H1 (cell line): ENCODE data around the gene METTL18. TPM values are rescaled to one million over a fixed set of nuclear protein-coding genes. Genes with fewer than 3 reads are reported as not detected.

Experiments used
- CTCF ChIA-PET: fragments of 300-600 bp; sonication (Branson Sonifier 250); formaldehyde crosslinking; loops from one replicate; lab custom pipeline; 2021; ENCODE audit not compliant: partially characterized antibody; lab: Charles Lee
- POLR2A ChIA-PET: fragments of 300-600 bp; sonication (Branson Sonifier 250); formaldehyde crosslinking; loops from one replicate; lab custom pipeline; 2021; ENCODE audit warnings: inconsistent platforms; ENCODE audit not compliant: partially characterized antibody; lab: Charles Lee
- DNase-seq, 2 experiments: peaks; one replicate each; pipeline versions ENCODE4 v3.0.0 to v3.0.0-alpha.2; 2010 to 2022; ENCODE audit warnings: low spot score in 2 of 2, low read depth in 1 of 2, mixed read lengths in 1 of 2
- FAIRE-seq: peaks from 2 replicates; lab custom pipeline; 2011; peaks lifted over from hg19 to GRCh38; lab: Jason Lieb, UNC
- H2AFZ ChIP-seq: 2 replicates; pipeline ENCODE4 v1.8.1; 2012; ENCODE audit warnings: low read length, inconsistent platforms
- H2AK5ac ChIP-seq: 2 replicates; pipeline ENCODE4 v1.6.1; 2013; ENCODE audit warnings: low read depth, low read length
- H2BK120ac ChIP-seq: replicated peaks from 2 replicates; pipeline ENCODE3; 2013; ENCODE audit warnings: low read depth, low read length, inconsistent platforms
- H2BK12ac ChIP-seq: 2 replicates; pipeline ENCODE4 v1.6.1; 2013; ENCODE audit warnings: low read depth, low read length
- H2BK15ac ChIP-seq: 2 replicates; pipeline ENCODE4 v1.6.1; 2013; ENCODE audit warnings: low read length
- H2BK20ac ChIP-seq: 2 replicates; pipeline ENCODE4 v1.6.1; 2013; ENCODE audit warnings: low read length
- H2BK5ac ChIP-seq: 2 replicates; pipeline ENCODE4 v1.6.1; 2013; ENCODE audit warnings: low read depth, low read length
- H3K14ac ChIP-seq: 2 replicates; pipeline ENCODE4 v1.6.1; 2013; ENCODE audit warnings: inconsistent platforms; ENCODE audit not compliant: insufficient read length
- H3K18ac ChIP-seq: 2 replicates; pipeline ENCODE4 v1.6.1; 2013; ENCODE audit warnings: low read length; ENCODE audit errors: extremely low read depth
- H3K23ac ChIP-seq: 2 replicates; pipeline ENCODE4 v1.6.1; 2013; ENCODE audit warnings: inconsistent platforms; ENCODE audit not compliant: insufficient read length
- H3K23me2 ChIP-seq: 2 replicates; pipeline ENCODE4 v1.6.1; 2013; ENCODE audit warnings: low read depth, low read length
- H3K27ac ChIP-seq: 2 replicates; pipeline ENCODE4 v1.6.1; 2011; ENCODE audit warnings: low read depth, low read length, inconsistent platforms
- H3K27me3 ChIP-seq, 4 experiments: replicated peaks in 1 of 4; 1 replicate in 1 of 4; 2 replicates in 3 of 4; pipeline versions ENCODE4 v1.6.1 to v1.8.1; 2011 to 2013; ENCODE audit warnings: low read length in 3 of 4, mild to moderate bottlenecking in 3 of 4, inconsistent platforms in 2 of 4, mixed read lengths in 2 of 4, moderate library complexity in 1 of 4; ENCODE audit not compliant: control insufficient read depth in 3 of 4, insufficient read depth in 3 of 4; ENCODE audit errors: extremely low read depth in 1 of 4
- H3K36me3 ChIP-seq, 4 experiments: 2 replicates each; pipeline versions ENCODE4 v1.6.1 to v1.8.1; 2011 to 2013; ENCODE audit warnings: mild to moderate bottlenecking in 4 of 4, low read length in 3 of 4, moderate library complexity in 2 of 4, control low read depth in 1 of 4, inconsistent platforms in 1 of 4; ENCODE audit not compliant: insufficient read depth in 4 of 4, control insufficient read depth in 2 of 4
- H3K4ac ChIP-seq: replicated peaks from 2 replicates; pipeline ENCODE3; 2013; ENCODE audit warnings: low read length, low read depth, mixed read lengths, inconsistent platforms; ENCODE audit not compliant: insufficient read length
- H3K4me1 ChIP-seq, 4 experiments: replicated peaks in 1 of 4; 1 replicate in 1 of 4; 2 replicates in 3 of 4; pipeline versions ENCODE4 v1.6.1 to v1.8.1; 2011 to 2013; ENCODE audit warnings: low read length in 3 of 4, inconsistent platforms in 2 of 4, mixed read lengths in 1 of 4; ENCODE audit not compliant: insufficient read depth in 4 of 4, control insufficient read depth in 3 of 4
- H3K4me2 ChIP-seq, 2 experiments: 2 replicates each; pipeline versions ENCODE4 v1.6.1 to v1.8.1; 2011 to 2013; ENCODE audit warnings: low read depth in 2 of 2, low read length in 2 of 2, control low read depth in 1 of 2, inconsistent platforms in 1 of 2, mild to moderate bottlenecking in 1 of 2; ENCODE audit not compliant: insufficient read depth in 1 of 2
- H3K4me3 ChIP-seq, 4 experiments: fragments of 200-600, 300-600 bp in 1 of 4; sonication (generic), shearing (Covaris generic), sonication (Bioruptor Twin) in 1 of 4; 2 replicates each; pipeline versions ENCODE4 v1.5.1 to v1.8.1; 2011 to 2016; ENCODE audit warnings: low read length in 4 of 4, low read depth in 3 of 4, control low read depth in 2 of 4, inconsistent platforms in 2 of 4, mild to moderate bottlenecking in 2 of 4, mixed read lengths in 1 of 4, moderate library complexity in 1 of 4; ENCODE audit not compliant: insufficient read depth in 2 of 4; ENCODE audit errors: extremely low read depth in 1 of 4
- H3K56ac ChIP-seq: replicated peaks from 2 replicates; pipeline ENCODE3; 2013; ENCODE audit warnings: low read depth, mild to moderate bottlenecking, mixed read lengths, low read length, inconsistent platforms; ENCODE audit not compliant: insufficient read length
- H3K79me1 ChIP-seq: 2 replicates; pipeline ENCODE4 v1.6.1; 2013; ENCODE audit warnings: low read depth, low read length, control low read depth
- H3K79me2 ChIP-seq, 2 experiments: 2 replicates each; pipeline versions ENCODE4 v1.6.1 to v1.8.1; 2012 to 2013; ENCODE audit warnings: low read length in 2 of 2, mild to moderate bottlenecking in 2 of 2, inconsistent platforms in 1 of 2; ENCODE audit not compliant: insufficient read depth in 2 of 2, control insufficient read depth in 1 of 2
- H3K9ac ChIP-seq, 4 experiments: replicated peaks in 1 of 4; 1 replicate in 1 of 4; 2 replicates in 3 of 4; pipeline versions ENCODE4 v1.6.1 to v1.8.1; 2011 to 2013; ENCODE audit warnings: low read depth in 3 of 4, low read length in 3 of 4, control low read depth in 2 of 4, mild to moderate bottlenecking in 2 of 4, moderate library complexity in 2 of 4, inconsistent platforms in 1 of 4; ENCODE audit errors: extremely low read depth in 1 of 4
- H3K9me3 ChIP-seq, 2 experiments: 2 replicates each; pipeline versions ENCODE4 v1.6.1 to v1.8.1; 2012 to 2013; ENCODE audit warnings: mild to moderate bottlenecking in 2 of 2, moderate library complexity in 2 of 2, control low read depth in 1 of 2, inconsistent platforms in 1 of 2, low read depth in 1 of 2, low read length in 1 of 2, mixed read lengths in 1 of 2; ENCODE audit not compliant: insufficient read depth in 2 of 2
- H4K20me1 ChIP-seq, 2 experiments: replicated peaks in 1 of 2; 2 replicates each; pipeline versions ENCODE3 to v1.8.1; 2011 to 2013; ENCODE audit warnings: inconsistent platforms in 2 of 2, low read length in 2 of 2, mild to moderate bottlenecking in 1 of 2; ENCODE audit not compliant: insufficient read depth in 2 of 2, control insufficient read depth in 1 of 2
- H4K5ac ChIP-seq: 2 replicates; pipeline ENCODE4 v1.6.1; 2013; ENCODE audit warnings: low read length, low read depth, mixed read lengths, inconsistent platforms; ENCODE audit not compliant: insufficient read length
- H4K8ac ChIP-seq: 2 replicates; pipeline ENCODE4 v1.8.0; 2013; ENCODE audit warnings: mild to moderate bottlenecking, moderate library complexity, low read length, inconsistent platforms; ENCODE audit not compliant: insufficient read depth; ENCODE audit errors: extremely low read depth
- H4K91ac ChIP-seq: replicated peaks from 2 replicates; pipeline ENCODE3; 2013; ENCODE audit warnings: low read length, mixed read lengths, inconsistent platforms; ENCODE audit not compliant: insufficient read length
- BACH1 ChIP-seq: IDR thresholded peaks from 2 replicates; pipeline ENCODE4 v1.6.1; 2012; ENCODE audit warnings: low read length, improper control_type of control experiment
- CREB1 ChIP-seq: IDR thresholded peaks from 2 replicates; pipeline ENCODE4 v1.6.1; 2012; ENCODE audit warnings: inconsistent platforms
- EZH2 ChIP-seq: fragments of 200-600 bp; sonication (generic); IDR thresholded peaks from 2 replicates; pipeline ENCODE4 v1.7.1; 2012; ENCODE audit warnings: low read depth, mild to moderate bottlenecking, moderate library complexity, low read length, inconsistent platforms; ENCODE audit not compliant: severe bottlenecking
- TAF7 ChIP-seq: optimal IDR thresholded peaks from 2 replicates; pipeline ENCODE3; 2011; ENCODE audit warnings: low read depth, mild to moderate bottlenecking, inconsistent platforms, low read length, moderate library complexity, borderline replicate concordance
- WGBS, 2 experiments: shearing (Covaris generic) in 1 of 2; methylation state at CpG; one replicate each; pipeline versions ENCODE4 v1.1.6 to v1.1.7; 2013 to 2015; ENCODE audit warnings: low lambda C conversion rate in 2 of 2, mixed read lengths in 2 of 2, inconsistent platforms in 1 of 2, low coverage in 1 of 2, missing lambda C conversion rate in 1 of 2; ENCODE audit not compliant: insufficient replicate concordance in 2 of 2, insufficient coverage in 1 of 2, insufficient read length in 1 of 2; ENCODE audit errors: extremely low coverage in 1 of 2, missing lambda C conversion rate in 1 of 2; 5-methylcytosine and 5-hydroxymethylcytosine counted together
- polyA plus RNA-seq, 7 experiments: library from polyadenylated mRNA; depleted of rRNA in 3 of 7; stranded (reverse) in 5 of 7; unstranded in 2 of 7; fragments of >200 nt in 5 of 7; fragments of 200-250 nt in 2 of 7; gene quantifications; 1 replicate in 5 of 7; 2 replicates in 1 of 7; 4 replicates in 1 of 7; pipeline versions ENCODE4 v1.2.1 to v1.2.3, GENCODE V29; 2011 to 2013; ENCODE audit warnings: missing spikeins in 2 of 7, mixed read lengths in 2 of 7
- total RNA-seq: library from RNA; stranded (reverse); fragmentation: NEBNext Ultra II Directional; extraction: Animal tissue kit (Norgen Biotek cat#: 25700); gene quantifications from 2 replicates; pipeline ENCODE4 v1.2.1, GENCODE V29; 2021

The METTL18 gene
- total and polyA plus RNA-seq, 2 of the 8 experiments (the other 6 are each of a cell fraction or from before 2014, with no cell fraction given) = 1.4 to 7.6 TPM

- no peak overlapping the region for H2AFZ ChIP-seq
- H3K4me1 ChIP-seq = no peaks in the 10 kb centered on the region
- ChIA-PET CTCF (interaction anchor here (1.6 kb wide), 1 partner anchor 210 kb away, joined by 3 read pairs; no protein-coding TSS in a partner anchor), POLR2A (no interaction called here)
- no peak overlapping the region for H3K56ac ChIP-seq
- H4K20me1 ChIP-seq = peaks cover 2% of the 10 kb centered on the region in 2 experiments
- H3K14ac ChIP-seq = no peak overlapping the region
- H2BK5ac ChIP-seq = no peak overlapping the region
- TF ChIP-seq TAF7 = no peak
- TF ChIP-seq CREB1 = no peak
- no peak for TF ChIP-seq EZH2
- no peak for TF ChIP-seq BACH1
- no peak overlapping the region for H3K18ac ChIP-seq
- DNase-seq (no peak), FAIRE-seq (no peak)
- H2BK15ac ChIP-seq = no peak overlapping the region
- no peak overlapping the region for H4K91ac ChIP-seq
- no peak overlapping the region for H2BK120ac ChIP-seq
- H3K27ac ChIP-seq = no peak overlapping the region
- no peak overlapping the region for H2AK5ac ChIP-seq
- H3K4ac ChIP-seq = no peak overlapping the region
- H4K5ac ChIP-seq = no peak overlapping the region
- no peaks in the 10 kb centered on the region for H3K27me3 ChIP-seq
- no peak overlapping the region for H2BK12ac ChIP-seq
- H3K23me2 ChIP-seq = no peaks in the 10 kb centered on the region
- no peaks in the 10 kb centered on the region; the same call in 1 of the 2 replicates for H3K79me1 ChIP-seq
- H3K9ac ChIP-seq = no peak overlapping the region
- H3K23ac ChIP-seq = no peak overlapping the region
- no peak overlapping the region for H3K4me2 ChIP-seq
- H3K36me3 ChIP-seq = peaks cover 0 to 49% (median 14%) of the 10 kb centered on the region in 4 experiments; a peak in 6 of 8 replicates
- 90% methylated on average over 2 of the region's 2 CpGs; no CpG with 5 or more reads in 1 of the 2 experiments for WGBS, 2 experiments
- no peak overlapping the region for H3K4me3 ChIP-seq
- H4K8ac ChIP-seq = no peak overlapping the region
- H2BK20ac ChIP-seq = no peak overlapping the region
- H3K9me3 ChIP-seq = no peaks in the 10 kb centered on the region
- H3K79me2 ChIP-seq = no peaks in the 10 kb centered on the region
Measured at GRCh38 chr1:169812131-169812530, 17.4 kb upstream of the METTL18 start.
